ENCODE measurements around the gene HNRNPAB. TPM values are rescaled to one million over a fixed set of nuclear protein-coding genes. Genes with fewer than 3 reads are reported as not detected.
"Not testable (repeated sequence)": the region's sequence is repeated elsewhere in the genome, so short reads cannot be mapped to it uniquely, and the experiment has no call there.

The HNRNPAB gene
- total RNA-seq, 1 donor from 2014 or later = 82.8 TPM

- ATAC-seq (no peak), DNase-seq (no peak)
- intact Hi-C loops (cut with micrococcal nuclease) = no loop called here
Observed at GRCh38 chr5:178238711-178239592, 34.6 kb downstream of the HNRNPAB start.

DNA sequence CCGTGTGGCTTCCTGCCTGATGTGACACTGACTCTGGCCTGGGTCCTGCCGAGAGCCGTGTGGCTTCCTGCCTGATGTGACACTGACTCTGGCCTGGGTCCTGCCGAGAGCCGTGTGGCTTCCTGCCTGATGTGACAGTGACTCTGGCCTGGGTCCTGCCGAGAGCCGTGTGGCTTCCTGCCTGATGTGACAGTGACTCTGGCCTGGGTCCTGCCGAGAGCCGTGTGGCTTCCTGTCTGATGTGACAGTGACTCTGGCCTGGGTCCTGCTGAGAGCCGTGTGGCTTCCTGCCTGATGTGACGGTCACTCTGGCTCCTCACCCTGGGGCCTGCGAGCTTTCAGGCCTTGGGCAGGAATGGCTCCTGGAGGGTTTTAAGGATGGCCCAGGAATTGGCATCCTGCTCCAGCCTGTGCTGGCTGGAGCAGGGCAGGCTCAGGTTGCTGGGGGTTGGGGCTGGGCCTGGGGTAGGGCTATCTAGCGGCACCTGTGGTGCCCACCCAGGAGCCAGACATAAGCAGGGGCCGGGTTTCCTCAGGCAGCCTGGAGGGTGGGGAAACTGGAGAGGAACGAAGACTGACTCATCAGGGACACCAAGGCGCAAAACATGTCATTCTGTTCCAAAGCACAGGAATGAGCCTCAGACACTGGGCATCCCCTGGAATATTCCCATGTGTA lies 35.4 kb downstream of the HNRNPAB start:
- DNase-seq; ATAC-seq; intact Hi-C loops (cut with micrococcal nuclease): not testable (repeated sequence)

DNA sequence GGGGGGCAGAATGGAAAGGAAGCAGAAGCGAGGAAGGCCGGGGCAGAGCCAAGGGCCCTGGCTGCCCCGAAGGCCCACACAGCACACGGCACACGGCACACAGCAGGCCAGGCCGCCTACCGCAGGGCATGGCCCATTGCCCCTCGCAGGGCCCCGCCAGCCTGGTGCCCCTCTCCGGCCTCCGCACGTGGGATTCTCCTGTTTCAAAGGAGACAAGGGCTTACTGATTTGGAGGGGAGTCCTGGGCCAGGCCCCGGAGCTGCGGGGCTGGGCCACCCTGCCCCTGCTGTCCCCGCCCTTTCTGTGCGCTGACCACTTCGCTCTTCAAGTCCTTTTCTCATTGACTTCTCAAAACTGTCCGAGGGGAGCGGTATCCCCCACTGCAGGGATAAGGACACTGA lies 36.0 kb downstream of the HNRNPAB start:
- intact Hi-C loops (cut with micrococcal nuclease) = no loop called here
- DNase-seq (no peak), ATAC-seq (no peak)

DNA sequence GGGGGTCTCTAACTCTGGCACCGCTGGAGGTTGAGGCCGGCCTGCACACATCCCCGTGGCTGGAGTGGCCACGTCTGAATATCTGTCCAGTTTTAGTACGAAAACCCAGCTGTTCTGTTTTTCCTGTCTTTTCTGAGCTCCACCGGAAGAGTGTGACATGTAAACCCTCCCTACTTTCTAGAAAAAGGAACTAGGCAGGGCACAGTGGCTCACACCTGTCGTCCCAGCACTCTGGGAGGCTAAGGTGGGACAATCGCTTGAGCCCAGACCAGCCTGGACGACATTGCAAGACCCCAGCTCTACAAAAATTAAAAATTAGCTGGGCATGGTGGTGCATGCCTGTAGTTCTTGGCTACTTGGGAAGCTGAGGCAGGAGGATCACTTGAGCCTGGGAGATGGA lies 36.4 kb downstream of the HNRNPAB start:
- intact Hi-C loops (cut with micrococcal nuclease) = no loop called here
- DNase-seq (no peak), ATAC-seq (no peak)

DNA sequence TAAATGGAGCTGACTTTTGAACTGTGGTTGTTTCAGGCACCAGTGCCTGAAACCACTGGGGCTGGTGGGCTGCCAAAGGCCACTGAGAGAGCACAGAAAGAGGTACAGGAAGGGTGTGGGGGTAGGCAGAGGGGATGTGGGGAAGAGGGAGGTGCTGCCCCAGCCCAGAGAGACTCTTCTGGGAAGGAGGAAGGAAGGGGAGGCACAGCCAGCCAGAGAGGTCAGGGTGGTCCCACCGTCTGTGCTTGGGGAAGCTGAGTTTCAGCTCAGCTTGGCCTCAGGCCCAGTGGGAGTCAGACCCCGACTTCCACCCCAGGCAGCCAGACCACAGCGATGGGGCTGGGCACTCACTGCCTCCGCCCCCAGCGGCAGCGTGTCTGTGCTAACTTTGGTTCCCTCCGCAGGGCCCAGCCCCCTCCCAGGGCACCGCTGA lies 36.9 kb downstream of the HNRNPAB start:
- intact Hi-C loops (cut with micrococcal nuclease) = no loop called here
- ATAC-seq (peak; percentile 26), DNase-seq (peak; percentile 63)

GRCh38 chr5:178241688-178242231 lies 37.4 kb downstream of the HNRNPAB start:
- no peak for ATAC-seq

GRCh38 chr5:178242416-178242815 lies 38.1 kb downstream of the HNRNPAB start:
- intact Hi-C loops (cut with micrococcal nuclease) = no loop called here
- peak; percentile 76 for ATAC-seq
- peak; percentile 71 for DNase-seq

More at GRCh38 chr5:178241688-178242231, 37.4 kb downstream of the HNRNPAB start:
- no peak for DNase-seq
- intact Hi-C loops (cut with micrococcal nuclease) = no loop called here

DNA sequence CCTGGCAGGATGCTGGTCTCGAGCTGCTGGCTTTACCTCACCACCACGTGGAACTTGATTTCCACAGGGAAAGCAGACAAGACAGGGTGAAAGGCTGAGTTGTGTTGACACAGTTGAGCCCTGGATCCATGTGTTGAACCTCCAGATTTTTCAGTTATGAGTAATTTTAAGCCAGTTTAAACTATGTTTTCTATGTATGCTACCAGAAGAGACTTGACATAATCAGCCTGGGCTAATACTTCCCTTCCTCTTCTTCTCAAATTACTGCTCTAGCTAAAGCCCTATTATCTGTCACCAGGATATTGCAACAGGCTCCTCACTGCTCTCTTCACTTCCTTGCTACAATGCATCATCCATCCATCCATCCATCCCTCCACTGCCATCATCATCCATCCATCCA lies 40.2 kb downstream of the HNRNPAB start:
- no peak for ATAC-seq
- intact Hi-C loops (cut with micrococcal nuclease) = no loop called here
- DNase-seq = no peak

DNA sequence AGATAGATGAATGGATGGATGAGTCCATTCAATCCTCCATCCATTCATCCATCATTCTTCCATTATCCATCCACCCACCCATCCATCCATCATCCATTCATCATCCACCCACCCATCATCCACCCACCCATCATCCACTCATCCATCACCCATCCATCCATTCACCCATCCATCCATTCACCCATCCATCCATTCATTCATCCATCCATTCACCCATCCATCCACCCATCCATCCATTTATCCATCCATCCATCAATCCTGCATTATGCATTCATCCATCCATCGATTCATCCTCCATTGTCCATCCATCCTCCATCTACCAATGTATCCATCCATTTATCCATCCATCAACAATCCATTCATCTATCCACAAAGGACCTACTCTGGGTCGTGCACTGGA lies 41.1 kb downstream of the HNRNPAB start:
- intact Hi-C loops (cut with micrococcal nuclease) = no loop called here
- no peak for ATAC-seq

DNA sequence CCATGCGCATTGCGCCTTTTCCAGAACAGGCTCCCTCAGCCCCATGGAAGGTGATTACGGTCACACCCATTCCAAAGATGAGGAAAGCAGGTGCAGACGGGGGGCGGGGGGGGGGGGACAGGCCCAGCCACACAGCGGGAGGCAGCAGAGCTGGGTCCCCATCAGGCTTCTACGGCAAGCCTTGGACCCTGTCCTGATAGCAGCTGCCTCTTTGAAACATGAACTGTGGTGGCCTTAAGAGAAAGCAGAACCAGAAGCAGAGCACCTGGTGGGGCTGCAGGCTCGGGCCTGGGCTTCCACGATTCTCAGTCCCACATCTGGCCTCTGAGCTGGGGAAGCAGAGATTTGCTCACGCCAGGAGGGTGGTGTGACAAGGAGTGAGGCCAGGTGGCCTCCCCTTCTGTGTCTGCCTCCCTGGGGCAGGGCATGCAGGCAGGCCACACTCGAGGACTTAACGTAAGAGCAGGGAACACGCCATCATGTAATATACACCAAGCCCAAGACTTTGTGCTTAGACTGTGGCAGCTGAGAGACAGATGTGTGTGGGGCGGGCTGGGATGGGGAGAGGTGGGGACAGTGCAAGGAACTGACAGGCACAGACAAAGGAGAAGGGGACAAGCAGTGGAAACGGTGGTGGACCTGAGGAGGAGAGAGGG lies 42.4 kb downstream of the HNRNPAB start:
- DNase-seq (no peak), ATAC-seq (no peak)
- intact Hi-C loops (cut with micrococcal nuclease) = no loop called here

More for the DNA sequence above, 41.1 kb downstream of the HNRNPAB start:
- no peak for DNase-seq

GRCh38 chr5:178247481-178248456 lies 43.4 kb downstream of the HNRNPAB start:
- intact Hi-C loops (cut with micrococcal nuclease) = no loop called here
- DNase-seq (no peak), ATAC-seq (no peak)

DNA sequence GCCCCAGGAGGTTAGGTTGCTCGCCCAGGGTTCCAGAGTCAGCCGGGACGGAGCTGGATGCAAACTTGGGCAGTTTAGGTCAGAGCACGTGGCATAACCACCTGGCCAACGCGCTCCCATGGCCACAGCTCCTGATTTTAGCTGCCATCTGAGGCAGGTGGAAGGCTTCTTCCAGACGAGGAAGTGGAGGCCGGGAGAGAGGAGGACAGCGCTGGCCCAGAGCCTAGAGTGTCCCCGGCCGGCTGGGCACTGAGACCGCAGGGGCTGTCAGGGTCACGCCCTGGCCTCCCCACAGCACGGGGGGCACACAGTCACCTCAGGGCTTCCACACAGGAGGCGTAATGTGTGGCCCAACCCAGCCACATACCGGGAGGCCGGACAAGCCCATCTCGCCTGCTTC lies 44.4 kb downstream of the HNRNPAB start:
- intact Hi-C loops (cut with micrococcal nuclease) = no loop called here
- ATAC-seq (no peak), DNase-seq (no peak)

GRCh38 chr5:178249191-178249989 lies 45.1 kb downstream of the HNRNPAB start:
- intact Hi-C loops (cut with micrococcal nuclease) = no loop called here
- DNase-seq (peak; percentile 76), ATAC-seq (peak; percentile 89)

- intact Hi-C loops (cut with micrococcal nuclease) = no loop called here
- peak; percentile 54 for ATAC-seq
- no peak for DNase-seq
Observed at GRCh38 chr5:178250263-178250662, 45.9 kb downstream of the HNRNPAB start.

- DNase-seq (no peak), ATAC-seq (no peak)
- intact Hi-C loops (cut with micrococcal nuclease) = no loop called here
Observed at GRCh38 chr5:178252258-178252657, 47.9 kb downstream of the HNRNPAB start.

DNA sequence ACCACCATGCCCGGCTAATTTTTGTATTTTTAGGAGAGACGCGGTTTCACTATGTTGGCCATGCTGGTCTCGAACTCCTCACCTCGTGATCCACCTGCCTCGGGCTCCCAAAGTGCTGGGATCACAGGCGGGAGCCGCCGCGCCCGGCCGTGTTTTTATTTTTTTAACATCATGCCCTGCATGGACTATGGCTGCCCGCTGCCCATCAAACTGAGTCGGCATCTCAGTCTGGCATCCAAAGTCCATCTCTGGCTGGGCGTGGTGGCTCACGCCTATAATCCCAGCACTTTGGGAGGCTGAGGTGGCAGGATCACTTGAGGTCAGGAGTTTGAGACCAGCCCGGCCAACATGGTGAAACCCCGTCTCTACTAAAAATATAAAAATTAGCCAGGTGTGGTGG lies 49.3 kb downstream of the HNRNPAB start:
- DNase-seq; ATAC-seq; intact Hi-C loops (cut with micrococcal nuclease): not testable (repeated sequence)

DNA sequence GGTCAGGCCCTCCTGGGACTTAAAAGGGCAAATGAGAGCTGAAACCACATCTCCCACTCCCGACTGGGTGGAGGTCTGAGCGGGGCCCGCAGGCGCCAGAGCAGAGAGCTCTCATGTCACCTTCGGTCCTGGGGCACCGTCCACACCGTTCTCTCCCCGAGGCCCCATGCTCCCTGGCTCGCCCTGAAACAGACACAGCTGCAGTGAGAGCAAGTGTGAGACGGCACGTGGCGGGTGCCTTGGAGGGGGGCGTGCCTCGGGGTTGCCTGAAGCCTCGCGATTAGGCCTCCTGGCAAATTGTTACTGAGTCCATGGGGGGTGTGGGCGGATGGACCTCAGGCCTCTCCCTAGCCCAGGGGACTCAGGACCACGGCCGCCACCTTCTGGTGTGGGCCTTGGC lies 52.4 kb downstream of the HNRNPAB start:
- ATAC-seq = no peak
- DNase-seq = no peak
- intact Hi-C loops (cut with micrococcal nuclease) = no loop called here

DNA sequence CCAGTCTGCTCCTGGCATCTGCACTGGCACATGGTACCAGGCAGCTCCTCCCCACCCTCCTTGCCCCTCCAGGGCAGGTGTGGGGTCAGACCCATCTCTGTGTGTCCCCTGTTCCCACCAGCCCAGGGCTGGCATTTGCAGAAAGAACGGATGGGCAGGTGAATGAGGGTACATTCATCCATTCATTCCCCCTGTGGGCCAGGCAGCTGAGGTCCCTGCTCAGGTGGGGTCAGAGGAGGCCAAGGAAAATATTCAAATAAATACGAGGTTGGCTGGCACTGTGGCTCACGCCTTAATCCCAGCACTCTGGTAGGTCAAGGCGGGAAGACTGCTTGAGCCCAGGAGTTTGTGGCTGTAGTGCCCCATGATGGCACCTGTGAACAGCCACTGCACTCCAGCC lies 53.3 kb downstream of the HNRNPAB start:
- ATAC-seq = no peak
- DNase-seq = no peak

More for the DNA sequence above, 53.3 kb downstream of the HNRNPAB start:
- intact Hi-C loops (cut with micrococcal nuclease) = no loop called here

Data from left ventricle myocardium superior (tissue), 1 donor.